Mucosa of stomach (tissue), 1 donor: ENCODE data around the gene ANKUB1.
"Not testable (repeated sequence)": the region's sequence is repeated elsewhere in the genome, so short reads cannot be mapped to it uniquely, and the experiment has no call there.

ENCODE experiments used
- H3K27me3 ChIP-seq: one replicate; pipeline ENCODE4 v1.7.0; 2013; ENCODE audit warnings: mild to moderate bottlenecking, low read length; ENCODE audit not compliant: control insufficient read depth, insufficient read depth
- H3K36me3 ChIP-seq: one replicate; pipeline ENCODE4 v1.7.0; 2013; ENCODE audit warnings: low read length; ENCODE audit not compliant: control insufficient read depth, insufficient read depth
- H3K4me1 ChIP-seq: one replicate; pipeline ENCODE4 v1.7.0; 2013; ENCODE audit warnings: mild to moderate bottlenecking, low read length; ENCODE audit not compliant: control insufficient read depth, insufficient read depth
- H3K4me3 ChIP-seq: one replicate; pipeline ENCODE4 v1.7.0; 2013; ENCODE audit warnings: low read length
- H3K9ac ChIP-seq: one replicate; pipeline ENCODE4 v1.7.0; 2013; ENCODE audit warnings: mild to moderate bottlenecking, low read length, moderate library complexity
- H3K9me3 ChIP-seq: one replicate; pipeline ENCODE4 v1.7.0; 2013; ENCODE audit warnings: mild to moderate bottlenecking, low read length, moderate library complexity; ENCODE audit not compliant: control insufficient read depth
- donor health status: Pancreatic carcinoma.

The ANKUB1 gene, protein sequence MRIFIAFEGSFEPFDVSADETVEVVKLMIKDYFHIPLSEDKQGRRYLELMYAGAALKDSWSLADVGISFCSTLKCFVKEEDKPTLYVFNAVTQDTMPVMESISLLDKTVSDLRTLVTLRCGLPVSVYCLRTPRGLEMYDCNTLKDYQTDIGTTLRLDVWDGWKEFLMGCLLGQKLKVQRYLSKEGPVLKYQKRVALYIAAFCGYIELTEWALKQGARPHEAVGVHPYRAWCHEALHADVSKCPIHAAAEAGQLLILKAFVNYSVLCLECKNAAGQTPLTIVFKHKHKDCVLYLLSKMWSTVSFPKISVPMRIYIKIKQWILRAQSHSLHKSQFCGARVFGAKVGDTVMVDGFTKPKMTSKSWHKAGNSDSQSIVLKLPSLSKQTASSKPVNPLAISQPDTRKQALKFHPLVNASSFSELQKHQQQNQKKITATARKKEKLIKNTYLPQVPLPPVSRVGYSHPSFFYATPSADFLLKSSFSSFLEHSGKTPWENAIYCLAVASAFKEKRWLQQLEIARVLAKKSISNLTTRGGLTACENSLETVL

DNA sequence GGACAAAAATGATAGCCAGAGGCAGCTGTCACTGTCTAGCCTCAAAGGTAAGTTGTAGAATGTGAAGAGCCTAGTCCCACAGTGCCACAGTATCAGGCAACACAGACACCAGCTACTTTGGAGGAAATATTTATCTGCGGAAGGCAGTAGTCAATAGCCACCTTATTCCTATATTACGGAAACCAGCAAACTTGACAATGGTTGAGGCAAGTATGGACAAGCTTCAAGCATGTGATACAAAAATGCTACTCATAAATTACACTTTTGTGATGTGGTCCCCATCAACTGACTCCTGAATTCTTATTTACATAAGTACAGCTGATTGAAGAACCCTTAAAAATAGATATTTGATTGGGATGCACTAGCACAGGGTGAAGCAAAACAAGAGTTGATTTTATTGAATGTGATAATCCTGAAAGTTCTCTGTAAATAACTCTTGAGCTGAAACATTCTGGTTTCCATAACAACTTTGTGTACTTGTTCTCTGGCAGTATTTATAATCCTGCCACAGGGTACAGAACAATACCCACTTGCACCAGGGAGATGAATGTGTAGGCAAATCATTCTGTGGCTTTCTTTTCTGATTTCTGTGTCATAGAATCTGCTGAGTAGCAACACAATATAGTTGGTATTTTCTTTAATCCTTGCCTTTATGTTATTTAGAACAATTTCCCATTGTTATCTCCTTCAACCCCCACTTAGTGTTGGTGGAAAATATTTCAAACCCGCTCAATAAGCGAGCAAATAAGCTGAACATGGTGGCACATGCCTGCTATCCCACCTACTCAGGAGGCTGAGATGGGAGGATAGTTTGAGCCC lies at the start of gene ANKUB1:
ANKUB1 (minus strand) TSS at position 103 of the 819 bp plus-strand sequence. CDS start 188 bp downstream, outside the sequence.
- no peaks in the 10 kb centered on the region for H3K9me3 ChIP-seq
- no peak within 1 kb of the TSS for H3K9ac ChIP-seq
- H3K4me3 ChIP-seq: no peak within 1 kb of the TSS
- H3K36me3 ChIP-seq: no peaks in the 10 kb centered on the region
- no peaks in the 10 kb centered on the region for H3K27me3 ChIP-seq
- no peaks in the 10 kb centered on the region for H3K4me1 ChIP-seq

DNA sequence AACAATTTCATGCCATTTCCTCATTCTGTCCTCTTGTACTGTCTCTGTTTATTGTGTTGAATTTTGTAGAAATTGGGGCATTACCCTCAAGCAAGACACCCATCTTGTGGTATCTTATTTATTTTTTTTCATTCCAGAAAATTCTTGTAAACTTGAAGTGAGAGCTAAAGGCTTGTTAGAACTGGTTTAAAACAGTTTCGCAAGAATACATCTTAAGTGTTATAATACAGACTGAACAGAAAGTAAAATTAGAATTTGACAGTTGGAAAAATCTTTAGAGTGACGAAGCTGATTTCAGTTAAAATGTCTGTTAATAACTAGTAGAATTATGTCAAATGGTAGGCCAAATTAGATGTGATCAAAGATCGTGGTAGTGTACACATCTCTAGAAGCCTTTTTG lies 47.5 kb upstream of the ANKUB1 start:
- H3K9ac ChIP-seq: no peak overlapping the region
- no peaks in the 10 kb centered on the region for H3K4me1 ChIP-seq
- H3K27me3 ChIP-seq: no peaks in the 10 kb centered on the region
- no peaks in the 10 kb centered on the region for H3K9me3 ChIP-seq
- H3K36me3 ChIP-seq: no peaks in the 10 kb centered on the region
- H3K4me3 ChIP-seq: no peak overlapping the region

DNA sequence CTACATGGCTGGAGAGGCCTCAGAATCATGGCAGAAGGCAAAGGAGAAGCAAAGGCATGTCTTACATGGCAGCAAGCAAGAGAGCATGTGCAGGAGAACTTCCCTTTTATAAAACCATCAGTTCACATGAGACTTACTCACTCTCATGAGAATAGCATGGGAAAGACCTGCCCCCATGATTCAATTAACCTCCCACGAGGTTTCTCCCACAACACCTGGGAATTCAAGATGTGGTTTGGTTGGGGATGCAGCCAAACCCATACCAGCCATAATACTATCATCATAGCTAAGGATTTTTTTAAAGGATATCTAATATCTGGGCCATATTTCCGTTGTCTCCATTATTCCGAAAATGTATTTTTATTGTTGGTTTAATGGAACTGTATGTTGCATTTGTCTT lies 47.1 kb upstream of the ANKUB1 start:
- not testable (repeated sequence) for H3K4me1 ChIP-seq, H3K9me3 ChIP-seq, H3K27me3 ChIP-seq, H3K4me3 ChIP-seq, H3K36me3 ChIP-seq, H3K9ac ChIP-seq

DNA sequence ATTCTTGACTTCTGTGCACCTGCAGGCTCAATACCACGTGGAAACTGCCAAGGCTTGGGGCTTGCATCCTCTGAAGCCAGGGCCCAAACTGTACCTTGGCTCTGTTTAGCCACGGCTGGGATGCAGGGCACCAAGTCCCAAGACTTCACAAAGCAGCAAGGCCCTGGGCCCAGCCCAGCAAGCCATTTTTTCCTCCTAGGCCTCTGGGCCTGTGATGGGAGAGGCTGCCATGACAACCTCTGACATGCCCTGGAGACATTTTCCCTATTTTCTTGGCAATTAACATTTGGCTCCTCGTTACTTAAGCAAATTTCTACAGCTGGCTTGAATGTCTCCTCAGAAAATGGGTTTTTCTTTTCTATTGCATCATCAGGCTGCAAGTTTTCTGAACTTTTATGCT lies 46.1 kb upstream of the ANKUB1 start:
- not testable (repeated sequence) for H3K27me3 ChIP-seq, H3K36me3 ChIP-seq, H3K4me3 ChIP-seq, H3K9me3 ChIP-seq, H3K9ac ChIP-seq, H3K4me1 ChIP-seq

DNA sequence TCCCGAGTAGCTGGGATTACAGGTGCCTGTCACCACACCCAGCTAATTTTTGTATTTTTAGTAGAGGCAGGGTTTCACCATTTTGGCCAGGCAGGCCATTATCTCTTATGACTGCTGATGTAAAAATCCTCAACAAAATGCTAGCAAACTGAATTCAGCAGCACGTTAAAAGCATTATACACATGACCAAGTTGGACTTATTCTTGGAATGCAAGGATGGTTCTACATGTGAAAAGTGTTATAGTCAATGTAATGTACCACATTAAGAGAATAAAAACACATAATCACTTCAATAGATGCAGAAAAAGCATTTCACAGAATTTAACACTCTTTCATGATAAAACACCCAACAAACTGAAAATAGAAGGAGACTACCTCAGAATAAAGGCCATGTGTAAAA lies 40.9 kb upstream of the ANKUB1 start:
- Histone ChIP-seq H3K4me3 (no peak overlapping the region), H3K4me1 (no peaks in the 10 kb centered on the region), H3K36me3 (no peaks in the 10 kb centered on the region), H3K9ac (no peak overlapping the region), H3K27me3 (no peaks in the 10 kb centered on the region), H3K9me3 (no peaks in the 10 kb centered on the region)

DNA sequence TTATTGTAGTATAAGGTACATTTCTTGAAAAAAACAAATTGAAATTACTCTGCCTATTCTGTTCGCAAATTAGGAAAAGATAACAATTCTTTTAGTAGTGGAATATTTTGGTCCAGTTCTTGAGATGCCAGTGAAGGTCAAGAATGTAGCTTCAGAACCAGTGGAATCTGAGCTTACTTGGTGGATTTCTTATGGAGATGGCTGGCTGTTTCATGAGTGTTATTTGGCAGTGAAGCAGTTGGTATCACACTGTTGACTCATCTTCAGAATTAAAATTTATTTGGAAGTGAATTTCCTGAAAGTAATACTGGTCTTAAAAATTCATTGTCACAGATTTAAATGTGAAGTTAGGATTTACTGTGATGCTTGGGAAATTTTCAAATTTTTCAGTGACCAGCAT lies 39.7 kb upstream of the ANKUB1 start:
- Histone ChIP-seq H3K4me3 (no peak overlapping the region), H3K4me1 (no peaks in the 10 kb centered on the region), H3K36me3 (no peaks in the 10 kb centered on the region), H3K27me3 (no peaks in the 10 kb centered on the region), H3K9me3 (no peaks in the 10 kb centered on the region), H3K9ac (no peak overlapping the region)

DNA sequence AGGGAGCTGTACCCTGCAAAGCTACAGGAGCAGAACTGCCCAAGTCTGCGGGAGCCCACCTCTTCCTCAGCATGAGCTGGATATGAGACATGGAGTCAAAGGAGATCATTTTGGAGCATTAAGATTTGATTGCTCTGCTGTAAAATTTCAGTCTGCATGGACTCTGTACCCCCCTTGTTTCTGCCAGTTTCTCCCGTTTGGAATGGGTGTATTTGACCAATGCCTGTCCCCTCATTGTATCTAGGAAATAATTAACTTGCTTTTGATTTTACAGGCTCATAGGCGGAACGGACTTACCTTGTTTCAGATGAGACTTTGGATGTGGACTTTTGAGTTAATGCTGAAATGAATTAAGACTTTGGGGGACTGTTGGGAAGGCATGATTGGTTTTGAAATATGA lies 39.0 kb upstream of the ANKUB1 start:
- Histone ChIP-seq H3K9ac (no peak overlapping the region), H3K4me1 (no peaks in the 10 kb centered on the region), H3K9me3 (no peaks in the 10 kb centered on the region), H3K27me3 (no peaks in the 10 kb centered on the region), H3K36me3 (no peaks in the 10 kb centered on the region), H3K4me3 (no peak overlapping the region)

DNA sequence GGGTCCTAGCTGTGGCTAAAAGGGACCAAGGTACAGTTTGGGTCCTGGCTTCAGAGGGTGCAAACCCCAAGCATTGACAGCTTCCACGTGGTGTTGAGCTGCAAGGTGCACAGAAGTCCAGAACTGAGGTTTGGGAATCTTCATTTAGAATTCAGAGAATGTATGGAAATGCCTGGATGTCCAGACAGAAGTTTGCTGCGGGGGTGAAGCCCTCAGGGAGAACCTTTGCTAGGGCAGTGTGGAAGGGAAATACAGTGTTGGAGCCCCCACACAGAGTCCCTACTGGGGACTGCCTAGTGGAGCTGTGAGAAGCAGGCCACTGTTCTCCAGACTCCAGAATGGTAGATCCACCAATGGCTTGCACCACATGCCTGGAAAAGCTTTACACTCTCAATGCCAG lies 38.5 kb upstream of the ANKUB1 start:
- Histone ChIP-seq H3K36me3 (no peaks in the 10 kb centered on the region), H3K4me3 (no peak overlapping the region), H3K27me3 (no peaks in the 10 kb centered on the region), H3K9me3 (no peaks in the 10 kb centered on the region), H3K9ac (no peak overlapping the region), H3K4me1 (no peaks in the 10 kb centered on the region)

DNA sequence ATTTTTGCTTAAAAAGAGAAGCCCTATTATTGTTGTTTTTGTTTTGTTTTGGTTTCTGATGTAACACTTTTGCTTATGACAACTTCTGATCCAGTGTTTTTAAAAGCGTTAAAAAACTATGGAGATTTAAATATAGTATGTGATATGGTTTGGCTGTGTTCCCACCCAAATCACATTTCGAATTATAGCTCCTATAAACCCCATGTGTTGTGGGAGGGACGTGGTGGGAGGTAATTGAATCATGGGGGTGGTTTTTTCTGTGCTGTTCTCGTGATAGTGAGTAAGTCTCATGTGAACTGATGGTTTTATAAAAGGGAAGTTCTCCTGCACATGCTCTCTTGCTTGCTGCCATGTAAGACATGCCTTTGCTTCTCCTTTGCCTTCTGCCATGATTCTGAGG lies 37.3 kb upstream of the ANKUB1 start:
- not testable (repeated sequence) for H3K27me3 ChIP-seq, H3K36me3 ChIP-seq, H3K9me3 ChIP-seq, H3K9ac ChIP-seq, H3K4me3 ChIP-seq, H3K4me1 ChIP-seq

DNA sequence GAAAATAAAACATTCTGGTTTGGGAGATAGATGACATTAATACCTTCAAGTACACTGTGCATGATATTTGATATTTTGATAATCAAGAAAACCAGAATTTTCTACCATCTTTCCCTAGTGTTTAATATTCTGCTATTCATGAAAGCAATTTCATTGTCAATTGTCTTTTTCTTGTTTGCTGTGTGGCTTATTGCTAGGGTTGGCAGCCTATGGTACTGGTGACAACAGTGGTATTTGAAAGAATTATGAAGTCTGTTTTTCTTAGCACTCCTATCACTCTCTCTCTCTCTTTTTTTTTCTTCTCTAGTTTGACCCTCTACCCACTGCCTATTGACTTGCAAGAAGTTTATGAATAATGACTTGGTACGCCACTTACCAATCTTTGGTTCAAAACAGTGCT lies 36.0 kb upstream of the ANKUB1 start:
- no peaks in the 10 kb centered on the region for H3K9me3 ChIP-seq
- H3K4me1 ChIP-seq: no peaks in the 10 kb centered on the region
- no peak overlapping the region for H3K9ac ChIP-seq
- H3K27me3 ChIP-seq: no peaks in the 10 kb centered on the region
- no peak overlapping the region for H3K4me3 ChIP-seq
- H3K36me3 ChIP-seq: no peaks in the 10 kb centered on the region

DNA sequence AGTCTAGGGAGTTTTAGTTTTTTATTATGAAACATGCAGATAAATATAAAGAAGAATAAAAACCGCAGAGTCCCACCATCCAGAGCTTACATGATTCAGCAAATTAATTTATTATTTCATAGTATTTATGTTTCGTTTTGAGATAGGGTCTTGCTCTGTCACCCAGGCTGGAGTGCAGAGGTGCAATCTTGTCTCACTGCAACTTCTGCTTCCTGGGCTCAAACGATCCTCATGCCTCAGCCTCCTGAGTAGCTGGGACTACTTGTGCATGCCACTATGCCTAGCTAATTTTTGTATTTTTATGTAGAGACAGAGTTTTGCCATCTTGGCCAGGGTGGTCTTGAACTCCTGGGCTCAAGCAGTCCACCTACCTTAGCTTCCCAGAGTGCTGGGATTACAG lies 34.3 kb upstream of the ANKUB1 start:
- no peaks in the 10 kb centered on the region for H3K36me3 ChIP-seq
- H3K9ac ChIP-seq: no peak overlapping the region
- no peaks in the 10 kb centered on the region for H3K9me3 ChIP-seq
- H3K4me1 ChIP-seq: no peaks in the 10 kb centered on the region
- no peaks in the 10 kb centered on the region for H3K27me3 ChIP-seq
- H3K4me3 ChIP-seq: no peak overlapping the region

DNA sequence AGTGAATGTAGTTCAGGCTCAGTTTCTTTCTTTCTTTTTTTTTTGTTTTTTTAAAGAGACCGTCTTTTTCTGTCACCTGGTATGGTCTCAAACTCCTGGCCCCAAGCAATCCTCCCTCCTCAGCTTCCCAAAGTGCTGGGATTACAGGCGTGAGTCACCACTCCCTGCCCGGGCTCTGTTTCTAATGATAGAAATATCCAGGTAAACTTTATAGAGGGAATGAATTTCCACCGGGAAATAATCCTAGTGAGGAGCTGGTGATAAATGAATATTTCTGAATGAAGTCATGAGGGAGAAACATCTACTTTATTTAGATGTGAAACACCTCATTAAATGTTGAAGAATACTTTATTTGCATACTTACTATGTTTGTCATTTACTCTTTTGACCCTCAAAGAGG lies 27.8 kb upstream of the ANKUB1 start:
- H3K9ac ChIP-seq: no peak overlapping the region

More for the DNA sequence above, 27.8 kb upstream of the ANKUB1 start:
- H3K9me3 ChIP-seq: no peaks in the 10 kb centered on the region
- no peaks in the 10 kb centered on the region for H3K36me3 ChIP-seq
- no peaks in the 10 kb centered on the region for H3K4me1 ChIP-seq
- no peaks in the 10 kb centered on the region for H3K27me3 ChIP-seq
- H3K4me3 ChIP-seq: no peak overlapping the region
